GM13976 (cell line): ENCODE data around the gene DNASE2B.

Source experiments
- DNase-seq: peaks from one replicate; pipeline ENCODE4 v3.0.0; 2012; ENCODE audit warnings: low spot score
- CTCF ChIP-seq: IDR thresholded peaks from 2 replicates; pipeline ENCODE4 v1.5.1; 2012; ENCODE audit warnings: borderline replicate concordance, mild to moderate bottlenecking; ENCODE audit not compliant: insufficient read depth; ENCODE audit errors: extremely low read depth, missing control alignments, control extremely low read depth
- in situ Hi-C: fragments of 300-500 bp; cut with MboI; formaldehyde crosslinking; loops from one replicate; pipeline ENCODE4 v1.12.0; 2022; ENCODE audit warnings: low sequenced_read_pairs, mixed read lengths, inconsistent platforms; ENCODE audit not compliant: unreplicated experiment

The DNASE2B gene

GRCh38 chr1:84379917-84380180, 18.4 kb upstream of the DNASE2B start:
- no peak for TF ChIP-seq CTCF
- DNase-seq, result no peak
- in situ Hi-C loops, result no loop called here

- no peak for TF ChIP-seq CTCF
- in situ Hi-C loops, result no loop called here
- DNase-seq, result no peak
These were observed 16.2 kb upstream of the DNASE2B start for GRCh38 chr1:84382127-84382526.

- DNase-seq, result no peak
- in situ Hi-C loops, result no loop called here
- TF ChIP-seq CTCF, result no peak
These were observed 12.9 kb upstream of the DNASE2B start for GRCh38 chr1:84385347-84385746.

GRCh38 chr1:84386716-84387479, 11.4 kb upstream of the DNASE2B start:
- no peak for TF ChIP-seq CTCF
- in situ Hi-C loops, result no loop called here
- DNase-seq, result no peak

- TF ChIP-seq CTCF, result no peak
- in situ Hi-C loops, result no loop called here
- no peak for DNase-seq
These were observed 10.7 kb upstream of the DNASE2B start for GRCh38 chr1:84387480-84388163.

GRCh38 chr1:84390226-84390625, 8.1 kb upstream of the DNASE2B start:
- in situ Hi-C loops, result no loop called here
- DNase-seq, result no peak
- no peak for TF ChIP-seq CTCF
